Dermis blood vessel endothelial cell (primary cell): Measurements from ENCODE around the gene HS3ST3A1. TPM values are rescaled to one million over a fixed set of nuclear protein-coding genes. Genes with fewer than 3 reads are reported as not detected.
A peak's percentile ranks its signal among the peaks of the same experiment; 100 is the strongest.

Experiments
- DNase-seq: peaks from one replicate; pipeline ENCODE4 v3.0.0; 2010
- total RNA-seq: library from RNA; depleted of rRNA; stranded (reverse); fragments of >200 nt; gene quantifications from 2 replicates; pipeline ENCODE4 v1.2.3, GENCODE V29; 2014

Gene HS3ST3A1
- total RNA-seq, 1 donor from 2014 or later: 0.17 TPM

- peak; percentile 64 for DNase-seq
These were observed 3.9 kb downstream of the HS3ST3A1 start for GRCh38 chr17:13597723-13598347.

GRCh38 chr17:13596241-13596923, 5.3 kb downstream of the HS3ST3A1 start:
- no peak for DNase-seq

- no peak for DNase-seq
These were observed 6.2 kb downstream of the HS3ST3A1 start for GRCh38 chr17:13595599-13595899.

- DNase-seq: peak; percentile 88
These were observed 6.7 kb downstream of the HS3ST3A1 start for GRCh38 chr17:13594762-13595598.

- DNase-seq: no peak
These were observed 7.4 kb downstream of the HS3ST3A1 start for GRCh38 chr17:13594310-13594709.

GRCh38 chr17:13593757-13594156, 8.0 kb downstream of the HS3ST3A1 start:
- no peak for DNase-seq

GRCh38 chr17:13593021-13593751, 8.5 kb downstream of the HS3ST3A1 start:
- DNase-seq: no peak

- DNase-seq: no peak
These were observed 9.3 kb downstream of the HS3ST3A1 start for GRCh38 chr17:13592427-13592826.

GRCh38 chr17:13590441-13590840, 11.3 kb downstream of the HS3ST3A1 start:
- no peak for DNase-seq

- DNase-seq: no peak
These were observed 12.1 kb downstream of the HS3ST3A1 start for GRCh38 chr17:13589658-13590057.

GRCh38 chr17:13587487-13588338, 14.0 kb downstream of the HS3ST3A1 start:
- no peak for DNase-seq

GRCh38 chr17:13584701-13585080, 17.0 kb downstream of the HS3ST3A1 start:
- DNase-seq: no peak

- DNase-seq: no peak
These were observed 17.6 kb downstream of the HS3ST3A1 start for GRCh38 chr17:13583996-13584700.

GRCh38 chr17:13582776-13583547, 18.8 kb downstream of the HS3ST3A1 start:
- no peak for DNase-seq

- DNase-seq: no peak
These were observed 19.8 kb downstream of the HS3ST3A1 start for GRCh38 chr17:13581925-13582324.

- no peak for DNase-seq
These were observed 20.9 kb downstream of the HS3ST3A1 start for GRCh38 chr17:13580790-13581189.

GRCh38 chr17:13576661-13577526, 24.8 kb downstream of the HS3ST3A1 start:
- DNase-seq: no peak

GRCh38 chr17:13575922-13576419, 25.8 kb downstream of the HS3ST3A1 start:
- DNase-seq: no peak

GRCh38 chr17:13575466-13575865, 26.3 kb downstream of the HS3ST3A1 start:
- DNase-seq: no peak
